ENCODE measurements around the gene SNX33. TPM values are rescaled to one million over a fixed set of nuclear protein-coding genes. Genes with fewer than 3 reads are reported as not detected.

SNX33 gene
- total and polyA plus RNA-seq, 2 of the 13 experiments (the other 11 are each of a cell fraction or from before 2014, with no cell fraction given) = 11.0 to 11.6 TPM

- TF ChIP-seq KIAA2018 (CRISPR knock-in tag; IDR thresholded peaks at IDR 0.05; ENCODE audit: borderline replicate concordance) = no peak
- TF ChIP-seq RFX3 (CRISPR knock-in tag; IDR thresholded peaks at IDR 0.05) = no peak
- TF ChIP-seq ZNF550 (CRISPR knock-in tag; IDR thresholded peaks at IDR 0.05; ENCODE audit: borderline replicate concordance) = no peak
- no peak for TF ChIP-seq TBL1XR1 (IDR thresholded peaks at IDR 0.05; ENCODE audit: borderline replicate concordance, low read length, partially characterized antibody)
- TF ChIP-seq THAP11 (CRISPR knock-in tag; IDR thresholded peaks at IDR 0.05) = 0 out of 2 replicates have a peak, but pooled peaks have one; percentile 14
- no peak for TF ChIP-seq FOXO4 (CRISPR knock-in tag; conservative IDR thresholded peaks at IDR 0.05)
- no peak for TF ChIP-seq ZFP82 (CRISPR knock-in tag; IDR thresholded peaks at IDR 0.05; ENCODE audit: borderline replicate concordance)
- TF ChIP-seq ZNF460 (CRISPR knock-in tag; IDR thresholded peaks at IDR 0.05; ENCODE audit: borderline replicate concordance) = no peak
- 0 out of 2 replicates have a peak, but pooled peaks have one; percentile 32 for TF ChIP-seq ZNF574 (CRISPR knock-in tag; IDR thresholded peaks at IDR 0.05)
- TF ChIP-seq THYN1 (CRISPR knock-in tag; IDR thresholded peaks at IDR 0.05; ENCODE audit: borderline replicate concordance, low read depth) = no peak
- no peak for TF ChIP-seq SOX6 (IDR thresholded peaks at IDR 0.05)
- TF ChIP-seq SOX6 (CRISPR knock-in tag; IDR thresholded peaks at IDR 0.05) = peak; percentile 35; the same call in 1 of the 2 replicates
- no peak for TF ChIP-seq ZNF512B (CRISPR knock-in tag; IDR thresholded peaks at IDR 0.05; ENCODE audit: borderline replicate concordance)
Observed at GRCh38 chr15:75661100-75661755, 13.5 kb downstream of the SNX33 start (continued).
